Embryonic facial prominence (tissue), 1 donor: ENCODE results near the gene CYP2C18.
"Not testable (repeated sequence)": the region's sequence is repeated elsewhere in the genome, so short reads cannot be mapped to it uniquely, and the experiment has no call there.

ENCODE experiments used
- DNase-seq: peaks from one replicate; pipeline ENCODE4 v3.0.0-alpha.2; 2016; ENCODE audit errors: extremely low spot score

Gene CYP2C18

DNA sequence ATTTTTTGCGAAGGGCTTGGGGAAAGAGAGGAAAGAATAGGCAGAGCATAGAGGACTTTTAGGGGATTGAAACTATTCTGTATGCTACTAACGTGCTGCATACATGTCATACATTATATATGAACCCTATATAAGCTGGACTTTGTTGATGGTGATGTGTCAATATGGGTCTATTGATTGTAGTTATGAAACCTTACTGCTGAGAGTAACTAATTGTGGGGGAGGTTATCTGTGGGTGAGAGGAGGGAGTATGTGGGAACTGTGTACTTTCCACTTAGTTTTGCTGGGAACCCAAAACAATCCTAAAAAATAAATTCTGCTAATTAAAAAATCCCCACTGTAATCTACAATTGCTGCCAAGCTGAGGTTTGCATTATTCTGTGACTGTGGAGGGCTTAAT, 63.6 kb downstream of the CYP2C18 start:
- no peak for DNase-seq

DNA sequence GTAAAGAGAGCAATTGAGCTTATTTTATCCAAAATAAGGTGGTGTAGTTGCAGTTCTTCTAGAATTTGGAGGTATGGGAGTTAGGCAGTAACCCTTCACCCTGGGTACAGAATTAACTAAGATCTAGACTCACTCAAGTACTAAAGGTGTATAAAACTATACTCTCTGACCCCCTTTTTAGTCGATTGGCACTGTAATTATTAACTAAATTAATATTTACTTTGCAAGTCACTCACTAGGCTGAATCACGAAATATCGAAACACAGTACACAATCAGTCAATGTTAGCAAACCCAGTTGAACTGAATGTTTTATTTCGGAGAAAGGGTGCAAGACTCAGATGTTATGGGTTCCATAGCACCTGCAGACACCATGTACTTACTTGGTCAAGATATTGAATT, 64.3 kb downstream of the CYP2C18 start:
- no peak for DNase-seq

DNA sequence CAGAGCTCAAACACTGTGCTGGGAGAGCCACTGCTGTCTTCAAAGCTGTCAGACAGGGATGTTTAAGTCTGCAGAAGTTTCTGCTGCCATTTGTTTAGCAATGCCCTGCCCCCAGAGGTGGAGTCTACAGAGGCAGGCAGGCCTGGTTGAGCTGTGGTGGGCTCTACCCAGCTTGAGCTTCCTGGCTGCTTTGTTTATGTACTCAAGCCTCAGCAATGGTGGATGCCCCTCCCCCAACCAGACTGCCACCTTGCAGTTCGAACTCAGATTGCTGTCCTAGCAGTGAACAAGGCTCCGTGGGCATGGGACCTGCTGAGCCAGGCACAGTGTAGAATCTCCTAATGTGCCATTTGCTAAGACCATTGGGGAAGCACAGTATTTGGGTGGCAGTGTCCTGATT, 74.4 kb downstream of the CYP2C18 start:
- DNase-seq: no peak

DNA sequence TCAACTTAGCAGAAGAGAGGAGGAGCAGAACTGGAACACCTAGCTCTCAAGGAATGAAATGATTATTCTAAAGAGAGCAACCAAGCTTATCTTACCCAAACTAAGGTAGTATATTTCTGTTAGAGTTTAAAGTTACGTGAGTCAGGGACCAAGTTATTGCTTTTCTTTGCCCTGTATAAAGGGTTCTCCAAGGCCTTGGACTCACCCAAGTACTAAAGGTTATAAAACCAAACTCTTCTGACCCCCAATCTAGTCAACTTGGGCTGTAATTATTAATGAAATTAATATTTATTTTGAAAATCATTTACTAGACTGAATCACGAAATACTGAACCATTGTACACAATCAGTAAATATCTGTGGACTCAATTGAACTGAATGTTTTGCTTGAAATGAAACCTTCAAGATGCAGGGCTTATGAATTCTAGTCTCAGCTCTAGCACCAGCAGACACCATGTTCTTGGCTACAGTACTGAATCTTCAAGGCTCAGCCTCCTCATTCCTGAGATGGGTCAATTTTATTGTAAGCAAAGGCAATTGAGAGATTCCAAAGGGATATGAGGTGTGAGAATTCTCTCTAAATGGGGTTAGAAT, 77.2 kb downstream of the CYP2C18 start:
- DNase-seq: no peak

DNA sequence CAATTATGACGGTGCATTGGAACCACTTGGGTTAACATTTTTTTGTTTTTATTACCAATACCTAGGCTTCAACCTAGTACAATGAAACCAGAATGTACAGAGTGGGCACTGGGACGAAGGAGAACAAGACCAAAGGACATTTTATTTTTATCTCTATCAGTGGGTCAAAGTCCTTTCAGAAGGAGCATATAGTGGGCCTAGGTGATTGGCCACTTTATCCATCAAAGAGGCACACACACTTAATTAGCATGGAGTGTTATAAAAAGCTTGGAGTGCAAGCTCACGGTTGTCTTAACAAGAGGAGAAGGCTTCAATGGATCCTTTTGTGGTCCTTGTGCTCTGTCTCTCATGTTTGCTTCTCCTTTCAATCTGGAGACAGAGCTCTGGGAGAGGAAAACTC, 78.9 kb downstream of the CYP2C18 start, which contains the start of gene CYP2C19:
Gene CYP2C19 (plus strand): TSS at position 289 of the 400 bp plus-strand sequence. CDS start 25 bp downstream, at position 314.
- no peak for DNase-seq

DNA sequence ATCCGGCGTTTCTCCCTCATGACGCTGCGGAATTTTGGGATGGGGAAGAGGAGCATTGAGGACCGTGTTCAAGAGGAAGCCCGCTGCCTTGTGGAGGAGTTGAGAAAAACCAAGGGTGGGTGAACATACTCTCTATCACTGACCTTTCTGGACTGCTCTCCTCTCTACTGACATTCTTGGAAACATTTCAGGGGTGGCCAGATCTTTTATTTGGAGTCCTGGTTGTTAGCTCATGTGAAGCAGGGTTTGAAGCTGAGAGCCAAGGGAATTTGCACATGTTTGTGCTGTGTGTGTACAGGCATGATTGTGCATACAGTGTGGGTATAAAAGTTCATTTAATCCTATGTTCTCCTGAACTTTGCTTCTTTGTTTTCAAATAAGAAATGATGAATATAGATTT, 91.9 kb downstream of the CYP2C18 start:
- not testable (repeated sequence) for DNase-seq

DNA sequence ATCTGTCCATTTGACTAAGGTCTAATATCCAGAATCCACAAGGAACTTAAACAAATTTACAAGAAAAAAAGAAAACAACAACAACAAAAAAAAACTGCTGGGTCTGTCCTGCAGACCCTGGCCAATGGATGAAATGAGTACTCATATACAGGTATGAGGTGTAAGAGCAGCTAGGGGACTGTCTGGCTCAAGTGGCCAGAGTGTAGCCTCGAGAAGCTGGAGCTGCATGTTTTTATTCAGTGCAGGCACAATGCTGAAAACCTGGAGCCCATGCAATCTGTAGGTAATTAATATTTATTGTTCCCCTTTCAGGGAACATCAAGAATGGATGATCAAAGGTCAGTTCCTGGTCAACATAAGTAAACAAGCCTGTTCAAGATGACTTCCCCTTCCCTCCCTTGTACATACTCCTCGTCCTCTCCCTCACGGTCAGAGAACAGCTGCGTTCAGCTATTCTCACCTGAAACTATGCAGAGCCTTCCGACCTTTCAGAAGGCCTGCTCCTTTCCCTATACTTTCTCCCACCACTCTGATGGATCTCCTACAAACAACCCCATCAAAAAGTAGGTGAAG, 94.4 kb downstream of the CYP2C18 start:
- DNase-seq: no peak

DNA sequence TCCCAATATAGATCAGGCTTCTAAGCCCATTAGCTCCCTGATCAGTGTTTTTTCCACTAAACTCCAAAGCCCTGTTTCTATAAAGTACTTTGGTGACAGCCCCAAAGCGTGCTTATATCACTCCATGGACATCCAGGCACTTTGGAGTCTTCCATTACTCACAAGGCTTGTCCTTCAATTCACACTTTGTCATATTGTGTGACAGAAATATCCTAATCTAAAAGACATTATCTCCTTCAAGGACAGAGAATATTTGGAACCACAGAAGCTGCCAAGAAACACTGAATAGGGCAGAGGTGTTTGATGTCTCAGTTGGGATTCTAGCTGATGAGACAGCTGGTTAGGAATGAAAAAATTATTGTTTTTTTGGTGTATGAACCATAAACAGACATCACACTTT, 97.3 kb downstream of the CYP2C18 start:
- no peak for DNase-seq

DNA sequence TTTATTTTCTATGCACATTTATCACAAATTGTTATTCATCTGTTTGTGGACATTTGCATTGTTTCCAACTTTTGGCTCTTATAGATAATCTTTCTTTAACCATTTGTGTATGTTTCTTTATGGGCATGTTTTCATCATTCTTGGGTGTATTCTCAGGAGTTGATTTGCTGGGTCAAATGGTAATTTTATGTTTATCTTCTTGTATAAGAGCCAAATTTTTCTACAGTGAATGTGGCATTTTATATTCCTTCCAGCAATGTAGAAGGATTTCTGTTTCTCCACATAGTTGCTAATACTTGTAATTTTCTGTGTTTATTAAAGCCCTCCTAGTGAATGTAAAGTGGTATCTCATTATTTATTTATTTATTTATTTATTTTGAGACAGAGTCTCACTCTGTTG, 100.7 kb downstream of the CYP2C18 start:
- DNase-seq: no peak

DNA sequence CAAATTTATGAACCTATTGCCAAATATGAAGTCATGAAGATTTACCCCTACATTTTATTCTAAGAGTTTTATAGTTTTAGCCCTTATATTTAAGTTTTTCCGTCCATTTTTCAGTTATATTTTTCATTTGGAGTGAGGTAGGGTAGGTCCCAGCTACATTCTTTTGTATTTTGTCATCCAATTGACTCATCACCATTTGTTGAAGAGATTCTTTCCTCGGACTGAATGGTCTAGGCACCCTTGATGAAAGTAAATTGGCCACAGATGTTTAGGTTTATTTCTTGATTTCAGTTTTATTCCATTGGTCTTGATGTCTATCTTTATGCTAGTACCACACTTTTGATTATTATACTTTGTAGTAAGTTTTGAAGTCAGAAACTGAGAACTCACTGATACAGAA, 101.7 kb downstream of the CYP2C18 start:
- no peak for DNase-seq
